GM18861 (cell line): ENCODE measurements around the gene MESD.

Experiments used
- ATAC-seq: cut with Tn5 transposase; IDR thresholded peaks from one replicate; pipeline ENCODE4 v1.9.1; 2021; ENCODE audit not compliant: unreplicated experiment

The MESD gene

DNA sequence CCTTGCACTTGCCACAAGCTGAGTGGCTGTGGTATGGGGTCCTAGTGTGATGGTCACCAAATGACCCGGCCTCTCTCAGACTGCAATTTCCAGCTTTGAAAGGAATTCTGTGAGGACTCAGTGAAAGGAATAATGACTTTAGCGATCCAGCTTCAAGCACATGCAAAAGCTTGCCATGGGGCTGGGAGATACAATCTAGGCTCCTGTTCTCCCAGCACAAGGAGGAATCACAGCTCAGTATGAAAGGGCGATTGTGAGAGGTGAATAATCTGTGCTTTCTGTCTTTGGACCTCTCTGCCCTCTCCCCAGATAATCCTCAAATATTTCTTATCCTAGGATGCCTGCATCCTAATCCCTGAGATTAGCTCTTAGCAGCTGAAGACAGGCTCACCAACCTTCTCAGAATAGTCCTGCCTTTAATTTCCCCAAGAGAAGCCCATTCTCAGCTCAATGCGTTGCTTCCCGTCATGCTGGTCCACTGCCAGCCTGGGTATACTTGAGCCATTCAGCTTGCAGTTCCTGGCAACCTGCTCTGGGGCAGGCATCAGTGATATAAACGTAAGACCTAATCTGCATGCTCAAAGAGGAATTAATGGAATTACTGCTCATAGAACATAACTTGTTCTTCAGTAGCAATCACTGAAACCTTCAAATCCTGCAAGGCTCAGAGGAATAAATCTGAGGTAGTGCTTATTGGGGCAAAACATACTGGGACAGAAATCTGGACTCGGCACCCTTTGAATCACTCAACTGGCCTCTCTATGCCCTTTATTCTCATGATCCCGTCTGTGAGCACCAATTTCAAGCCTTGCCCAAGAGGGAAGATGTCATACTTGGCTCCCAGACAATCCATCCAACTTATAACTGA, 26.2 kb upstream of the MESD start:
- ATAC-seq = no peak

DNA sequence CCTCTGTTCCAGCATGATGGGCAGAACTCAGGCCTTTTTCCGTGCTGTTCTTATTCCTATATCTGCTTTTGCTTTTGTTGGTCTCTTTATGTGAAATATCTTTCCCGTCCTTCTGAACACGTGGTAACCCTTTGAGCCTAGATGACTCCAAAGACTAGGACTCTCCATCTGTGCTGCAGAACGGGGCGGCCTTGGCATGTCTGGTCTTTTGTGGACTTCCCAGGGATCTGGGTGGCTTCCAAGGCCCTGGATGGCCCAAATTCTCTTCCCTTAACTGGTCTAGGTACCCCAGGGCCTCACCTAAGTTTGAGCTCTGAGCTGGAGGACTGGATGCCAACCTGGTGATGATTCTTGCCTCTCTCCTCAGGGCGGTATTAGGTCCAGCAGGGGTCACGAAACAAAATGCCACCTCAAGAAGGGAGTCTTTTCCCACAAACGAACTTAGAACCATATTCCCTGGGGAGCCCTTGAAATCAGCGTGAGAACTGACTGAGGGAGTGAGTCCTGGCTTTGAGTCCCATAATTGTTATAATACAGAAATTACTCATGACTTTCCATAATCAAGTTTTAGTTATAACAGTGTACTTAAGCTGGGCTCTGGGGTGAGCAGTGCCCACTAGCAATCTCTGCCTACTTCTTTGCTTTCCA, 25.0 kb upstream of the MESD start:
- ATAC-seq = no peak

- no peak for ATAC-seq
Observed at GRCh38 chr15:81013396-81013929, 23.8 kb upstream of the MESD start.

DNA sequence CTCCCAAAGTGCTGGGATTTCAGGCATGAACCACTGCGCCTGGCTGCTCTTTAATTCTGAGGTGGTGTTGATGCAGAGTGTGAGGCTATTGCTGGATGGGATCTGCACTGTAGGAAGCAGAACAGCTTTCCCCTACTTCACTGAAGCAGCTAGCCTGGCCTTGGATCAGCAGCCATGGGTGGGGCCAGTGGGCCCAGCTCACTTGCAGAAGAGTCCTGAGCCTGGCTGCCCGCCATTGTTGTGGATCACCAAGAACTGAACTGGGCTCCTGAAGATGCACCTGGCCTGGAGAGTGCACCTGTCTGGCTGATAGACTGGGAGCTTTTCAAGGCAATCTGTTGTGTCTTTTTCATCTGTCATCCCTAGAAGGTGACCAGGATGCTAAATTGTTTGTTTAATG, 23.0 kb upstream of the MESD start:
- no peak for ATAC-seq

GRCh38 chr15:81011593-81011992, 22.0 kb upstream of the MESD start:
- no peak for ATAC-seq

DNA sequence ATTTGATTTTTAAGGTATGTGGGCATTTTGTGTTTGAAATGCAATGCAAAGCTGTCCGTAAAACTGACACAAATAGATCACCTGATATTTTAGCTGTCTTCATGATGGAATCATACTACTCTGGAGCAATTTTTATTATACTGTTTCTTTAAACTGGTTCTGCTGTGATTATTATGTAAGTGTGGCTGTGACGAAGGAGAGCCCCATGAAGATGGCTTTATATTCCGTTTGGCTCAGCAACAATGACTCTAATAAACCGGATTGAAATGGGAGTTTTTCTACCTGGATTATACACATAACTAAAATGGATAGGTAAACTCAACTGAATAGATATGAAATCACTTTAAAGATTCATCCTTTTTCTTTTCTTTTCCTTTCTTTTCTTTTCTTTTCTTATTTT, 20.5 kb upstream of the MESD start:
- ATAC-seq = no peak

GRCh38 chr15:81008312-81008711, 18.7 kb upstream of the MESD start:
- ATAC-seq = no peak

DNA sequence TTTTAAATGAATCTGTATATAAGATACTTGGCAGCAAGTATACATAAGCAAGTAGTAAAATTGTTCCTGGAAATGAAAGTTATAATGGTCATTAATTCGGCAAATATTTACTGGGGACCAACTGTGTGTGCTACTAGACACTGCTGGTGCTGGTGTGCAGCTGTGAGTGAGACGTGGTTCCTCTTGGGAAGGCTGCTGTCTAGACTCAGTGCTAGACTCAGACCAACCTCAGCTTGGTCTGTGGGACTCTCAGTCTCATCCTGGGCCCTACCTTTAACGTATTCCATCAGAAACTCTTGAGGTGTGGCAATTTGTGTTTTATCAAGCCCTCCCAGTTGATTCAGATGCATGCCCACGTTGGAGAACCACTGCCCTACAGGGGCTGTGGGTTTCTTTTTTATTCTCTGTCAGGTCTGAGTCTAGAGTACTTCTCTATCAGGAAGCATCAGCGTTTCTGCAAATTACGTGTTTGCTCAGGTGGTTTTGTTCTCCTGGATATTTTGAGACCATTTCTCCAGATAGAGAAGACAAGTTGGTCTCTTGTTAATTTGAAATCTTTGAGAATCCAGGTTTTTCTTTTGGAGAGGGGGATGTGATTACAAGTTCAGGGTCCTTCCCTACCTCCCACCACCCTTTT, 17.9 kb upstream of the MESD start:
- ATAC-seq = no peak

DNA sequence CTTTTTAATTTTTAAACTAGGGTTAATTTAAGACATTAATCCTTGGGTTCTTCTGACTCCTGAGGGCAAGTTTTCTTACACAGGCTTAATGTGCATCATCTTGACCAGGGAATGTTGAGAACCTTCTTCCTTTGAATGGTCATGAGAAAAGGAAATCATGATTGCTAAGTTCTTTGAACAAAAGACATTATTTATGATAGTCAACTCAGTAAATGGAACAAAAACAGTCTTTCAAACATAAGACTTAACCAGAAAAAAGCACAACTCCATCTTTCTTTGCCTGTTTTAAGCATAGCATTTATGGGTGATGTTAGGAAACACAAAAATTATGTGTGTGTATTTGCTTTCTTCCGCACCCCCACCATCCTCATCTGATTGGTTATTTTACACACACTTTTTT, 16.5 kb upstream of the MESD start:
- no peak for ATAC-seq

- ATAC-seq = no peak
Observed at GRCh38 chr15:81003097-81003350, 13.4 kb upstream of the MESD start.

- no peak for ATAC-seq
Observed at GRCh38 chr15:81002331-81003096, 12.9 kb upstream of the MESD start.

DNA sequence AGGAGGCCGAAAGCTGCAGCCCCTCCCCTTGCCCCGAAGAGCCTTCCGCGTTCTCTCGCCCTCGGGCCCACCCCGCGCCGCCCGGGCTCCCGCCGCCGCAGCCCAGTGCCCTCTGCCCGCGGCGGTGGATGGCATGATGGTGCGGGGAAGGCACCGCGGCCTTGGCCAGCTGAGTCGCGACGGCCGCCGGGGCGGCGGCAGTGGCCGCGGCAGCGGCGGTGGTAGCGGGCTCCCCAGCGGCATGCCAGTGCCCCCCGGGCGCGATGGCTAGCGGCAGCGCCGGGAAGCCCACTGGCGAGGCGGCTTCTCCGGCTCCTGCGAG, 12.4 kb upstream of the MESD start:
- no peak for ATAC-seq

DNA sequence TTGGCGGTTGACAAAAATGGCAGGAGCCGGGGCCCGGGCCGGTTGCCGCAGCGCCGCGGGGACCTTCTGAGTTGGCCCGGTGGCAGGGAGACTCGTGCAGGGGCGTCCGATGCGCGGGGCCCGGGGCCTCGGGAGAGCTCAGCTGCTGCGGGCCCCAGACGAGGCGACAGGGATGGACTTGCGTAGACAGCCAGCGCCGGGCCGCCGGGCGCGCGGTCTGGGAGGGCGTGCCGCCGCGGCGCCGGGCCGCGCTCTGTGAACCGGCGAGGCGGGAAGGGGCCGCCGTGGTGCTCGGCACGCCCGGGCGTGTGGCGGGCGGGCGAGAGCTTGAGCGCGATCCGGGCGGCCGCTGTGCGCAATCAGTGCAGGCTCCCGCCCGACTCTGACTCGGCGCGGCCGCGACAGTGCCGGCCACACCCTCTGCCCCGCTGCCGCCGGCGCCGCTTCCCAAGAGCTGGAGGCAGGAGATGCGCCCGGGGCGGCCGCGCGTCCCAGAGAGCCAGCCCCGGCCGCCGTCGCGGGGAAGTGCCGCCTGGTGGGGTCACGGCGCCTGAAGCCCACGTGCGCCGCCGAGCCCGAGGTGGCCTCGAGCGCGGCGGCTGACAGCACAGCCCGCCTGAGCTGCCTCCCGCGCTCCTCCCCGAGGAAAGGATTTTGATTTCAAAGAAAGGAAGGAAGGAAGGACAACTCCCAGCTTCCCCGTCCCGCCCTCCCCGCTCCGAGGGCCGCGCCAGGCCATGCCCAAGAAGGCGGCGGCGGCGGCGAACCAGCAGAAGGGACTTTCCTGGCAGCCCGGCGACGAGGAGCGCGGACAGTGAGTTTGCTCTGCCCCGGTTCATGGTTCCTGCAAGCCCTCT, 11.8 kb upstream of the MESD start:
- ATAC-seq = peak; percentile 22

DNA sequence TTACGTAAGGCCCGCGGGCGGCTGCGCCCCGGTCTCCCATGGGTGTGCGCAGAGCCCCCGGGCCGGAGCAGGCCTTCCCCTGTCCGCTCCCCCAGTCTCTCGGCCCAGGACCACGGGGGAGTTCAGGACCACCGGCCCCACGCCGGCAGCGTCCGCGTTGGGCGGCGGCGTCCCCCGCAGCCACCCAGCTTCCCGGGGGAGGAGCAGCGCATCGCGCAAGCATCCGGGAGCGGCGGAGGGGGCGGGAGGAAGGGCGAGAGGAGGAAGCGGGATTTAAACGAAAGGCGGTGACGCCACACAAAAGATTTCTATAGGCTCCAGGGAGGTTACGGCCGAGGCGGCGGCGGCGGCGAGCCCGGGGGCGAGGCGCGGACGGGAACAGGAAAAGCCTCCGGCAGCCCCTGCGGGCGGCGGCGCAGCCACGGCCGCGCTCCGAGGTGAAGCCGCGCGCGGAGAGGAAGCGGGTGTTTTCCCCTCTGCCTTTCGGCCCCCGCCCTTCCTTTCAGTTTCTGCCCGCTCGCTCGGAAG, 11.1 kb upstream of the MESD start, which contains the start of gene TLNRD1:
TLNRD1 (plus strand) TSS at position 300 of the 528 bp plus-strand sequence. CDS start 1,349 bp downstream, outside the sequence.
- ATAC-seq = peak; percentile 40

DNA sequence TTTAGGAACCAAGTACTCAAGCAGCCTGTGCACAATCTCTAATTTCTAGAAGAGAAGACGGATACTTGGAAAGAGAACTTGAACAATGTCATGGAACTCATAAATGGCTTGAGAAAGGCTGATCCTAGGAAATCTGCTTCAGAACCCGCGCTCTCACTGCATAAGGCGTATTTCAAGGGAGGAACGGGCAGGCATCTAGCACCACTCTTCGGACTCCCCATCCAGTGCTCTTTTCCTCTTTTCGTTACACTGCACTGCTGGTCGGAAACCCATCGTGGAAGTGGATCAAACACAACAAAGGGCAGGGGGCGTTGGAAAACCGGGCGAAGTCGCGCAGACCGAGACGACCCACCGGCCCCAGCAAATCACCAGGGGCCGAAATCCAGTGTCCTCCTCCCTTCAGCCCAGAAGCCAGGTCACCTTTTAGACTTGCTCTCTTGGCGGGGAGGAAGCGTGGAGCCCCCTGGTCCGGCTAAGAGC, 10.6 kb upstream of the MESD start:
- no peak for ATAC-seq

GRCh38 chr15:80999623-81000036, 10.0 kb upstream of the MESD start:
- no peak for ATAC-seq

DNA sequence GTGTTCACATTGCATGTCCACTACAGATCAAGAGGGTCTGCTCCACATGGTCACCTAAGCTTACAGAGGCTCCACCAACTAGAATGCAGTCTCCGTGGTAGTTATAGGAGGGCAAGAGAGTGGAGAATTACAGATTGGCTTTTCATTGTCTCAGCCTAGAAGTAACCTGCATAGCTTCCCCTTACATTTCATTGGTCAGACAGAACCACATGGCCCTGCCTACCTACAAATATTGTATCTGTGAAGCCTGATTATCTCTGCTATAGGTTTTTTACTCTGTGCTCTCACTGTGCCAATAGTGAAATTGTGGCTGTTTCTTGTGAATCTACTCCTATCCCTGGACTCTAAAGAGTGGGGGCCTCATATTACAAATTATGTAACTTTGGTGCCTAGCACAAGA, 8.6 kb upstream of the MESD start:
- no peak for ATAC-seq

GRCh38 chr15:80997692-80998091, 8.1 kb upstream of the MESD start:
- ATAC-seq = no peak

- no peak for ATAC-seq
Observed at GRCh38 chr15:80996247-80996646, 6.6 kb upstream of the MESD start.

- ATAC-seq = no peak
Observed at GRCh38 chr15:80992441-80992840, 2.8 kb upstream of the MESD start.
